Psoas muscle (tissue), 8 donors: ENCODE measurements around the gene RBM5. TPM values are rescaled to one million over a fixed set of nuclear protein-coding genes. Genes with fewer than 3 reads are reported as not detected.
A peak's percentile ranks its signal among the peaks of the same experiment; 100 is the strongest.

Source experiments
- ATAC-seq, 4 donors: fragments of 200-7000 bp; cut with Tn5 transposase; one replicate each; pipeline ENCODE4 v1.9.1; 2020; ENCODE audit warnings: moderate library complexity in 3 of 4, mild to moderate bottlenecking in 2 of 4
- DNase-seq, 2 donors: peaks; one replicate each; pipeline ENCODE4 v3.0.0-alpha.2; 2020
- H3K27ac ChIP-seq: fragments of 200-600 bp; one replicate; pipeline ENCODE4 v1.8.0; 2022
- H3K27me3 ChIP-seq, 3 donors: fragments of 200-600 bp in 1 of 3; one replicate each; pipeline versions ENCODE4 v1.6.1 to v1.8.0; 2013 to 2022; ENCODE audit warnings: low read length in 2 of 3, mild to moderate bottlenecking in 2 of 3, moderate library complexity in 1 of 3; ENCODE audit not compliant: insufficient read depth in 3 of 3
- H3K36me3 ChIP-seq, 2 donors: fragments of 200-600 bp in 1 of 2; one replicate each; pipeline versions ENCODE4 v1.6.1 to v1.8.0; 2013 to 2022; ENCODE audit warnings: low read depth in 1 of 2, mild to moderate bottlenecking in 1 of 2, moderate library complexity in 1 of 2; ENCODE audit not compliant: insufficient read depth in 1 of 2
- H3K4me1 ChIP-seq: fragments of 200-600 bp; one replicate; pipeline ENCODE4 v1.8.0; 2022
- H3K4me3 ChIP-seq: fragments of 200-600 bp; one replicate; pipeline ENCODE4 v1.8.0; 2022; ENCODE audit warnings: mild to moderate bottlenecking
- H3K9me3 ChIP-seq: fragments of 200-600 bp; one replicate; pipeline ENCODE4 v1.8.0; 2022
- WGBS, 3 donors: extraction: QIAGEN DNeasy Blood & Tissue Kit; methylation state at CpG; one replicate each; pipeline versions ENCODE4 v1.1.6 to v1.1.7; 2013; 5-methylcytosine and 5-hydroxymethylcytosine counted together
- intact Hi-C, 2 donors: fragments of 100-400 bp; cut with DNase I; formaldehyde crosslinking; loops; one replicate each; pipeline versions ENCODE4 v1.11.0 to v1.14.2; 2022
- polyA plus RNA-seq, 3 donors: library from polyadenylated mRNA; stranded (reverse); fragments of 200-250 nt; gene quantifications; one replicate each; pipeline ENCODE4 v1.2.3, GENCODE V29; 2013
- total RNA-seq, 4 donors: library from RNA; stranded (reverse); fragmentation: NEBNext Ultra II Directional in 2 of 4; extraction: Animal tissue kit (Norgen Biotek cat#: 25700) in 2 of 4; gene quantifications; one replicate each; pipeline versions ENCODE4 v1.2.1 to v1.2.4, GENCODE V29; 2021 to 2023
- TF ChIP-seq, protein P1 (sequence below): fragments of 200-600 bp; IDR thresholded peaks from one replicate; pipeline ENCODE4 v1.8.0; 2022; ENCODE audit warnings: antibody characterized with exemption
- donor health status: healthy with polysubstance abuse.
- donor health status: DM: no; HTN: no; CAD: no; lungs with moderate emphysema.
- donor health status: Bipolar disorder and iron deficiency.
- donor health status: healthy.
- donor health status: DM: yes; HTN: yes; CAD: no.
- donor health status: DM: no; HTN: no; CAD: no.
- donor health status: DM: no; HTN: no; CAD: no.
- donor health status: DM: yes; HTN: yes; CAD: no.

Gene RBM5
- total and polyA plus RNA-seq, 7 donors, result 30.7 to 61.4 (median 35.6) TPM

- 53 to 67% (median 62%) methylated on average over 16 of the region's 16 CpGs for WGBS, 3 donors
- ATAC-seq, result no peak
- Histone ChIP-seq H3K36me3 (no peaks in the 10 kb centered on the region), H3K27ac (no peak overlapping the region), H3K27me3 (no peaks in the 10 kb centered on the region), H3K4me3 (no peak overlapping the region), H3K4me1 (peaks cover 4% of the 10 kb centered on the region), H3K9me3 (no peaks in the 10 kb centered on the region)
- intact Hi-C loops, result no loop called here
- TF ChIP-seq, protein P1, sequence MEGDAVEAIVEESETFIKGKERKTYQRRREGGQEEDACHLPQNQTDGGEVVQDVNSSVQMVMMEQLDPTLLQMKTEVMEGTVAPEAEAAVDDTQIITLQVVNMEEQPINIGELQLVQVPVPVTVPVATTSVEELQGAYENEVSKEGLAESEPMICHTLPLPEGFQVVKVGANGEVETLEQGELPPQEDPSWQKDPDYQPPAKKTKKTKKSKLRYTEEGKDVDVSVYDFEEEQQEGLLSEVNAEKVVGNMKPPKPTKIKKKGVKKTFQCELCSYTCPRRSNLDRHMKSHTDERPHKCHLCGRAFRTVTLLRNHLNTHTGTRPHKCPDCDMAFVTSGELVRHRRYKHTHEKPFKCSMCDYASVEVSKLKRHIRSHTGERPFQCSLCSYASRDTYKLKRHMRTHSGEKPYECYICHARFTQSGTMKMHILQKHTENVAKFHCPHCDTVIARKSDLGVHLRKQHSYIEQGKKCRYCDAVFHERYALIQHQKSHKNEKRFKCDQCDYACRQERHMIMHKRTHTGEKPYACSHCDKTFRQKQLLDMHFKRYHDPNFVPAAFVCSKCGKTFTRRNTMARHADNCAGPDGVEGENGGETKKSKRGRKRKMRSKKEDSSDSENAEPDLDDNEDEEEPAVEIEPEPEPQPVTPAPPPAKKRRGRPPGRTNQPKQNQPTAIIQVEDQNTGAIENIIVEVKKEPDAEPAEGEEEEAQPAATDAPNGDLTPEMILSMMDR, result no peak
- peak in 1 of 2 donors; percentile 49 for DNase-seq
Observed at GRCh38 chr3:50126287-50127211, 37.8 kb downstream of the RBM5 start.

DNA sequence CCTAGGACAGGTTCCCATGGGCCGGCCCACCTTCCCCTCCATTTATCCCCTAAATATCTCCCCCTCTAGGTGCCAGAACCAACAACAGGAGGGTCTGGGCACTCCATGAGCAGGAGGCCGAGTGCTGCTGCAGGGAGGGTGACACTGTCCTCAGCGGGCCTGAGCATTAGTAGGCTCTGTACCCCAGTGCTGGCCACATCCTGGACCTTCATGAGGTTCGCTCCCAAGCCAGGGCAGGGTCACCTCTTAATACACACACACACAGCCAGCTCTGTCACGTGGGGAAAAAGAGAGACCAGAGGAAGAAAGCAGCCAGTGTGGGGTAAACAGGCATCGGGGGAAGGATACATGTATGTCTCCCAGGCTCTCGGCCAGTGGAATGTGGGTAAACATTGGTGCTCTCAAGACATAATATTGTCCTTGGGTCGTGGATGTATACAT lies 38.6 kb downstream of the RBM5 start:
- WGBS, 3 donors, result 81 to 89% (median 82%) methylated on average over 8 of the region's 8 CpGs
- H3K27me3 ChIP-seq, result no peaks in the 10 kb centered on the region
- ATAC-seq (no peak), DNase-seq (peak in 1 of 2 donors; percentile 4)
- TF ChIP-seq, protein P1, result no peak
- no peak overlapping the region for H3K27ac ChIP-seq
- H3K9me3 ChIP-seq, result no peaks in the 10 kb centered on the region
- no peak overlapping the region for H3K4me3 ChIP-seq
- intact Hi-C loops, result no loop called here
- no peaks in the 10 kb centered on the region for H3K36me3 ChIP-seq
- H3K4me1 ChIP-seq, result no peaks in the 10 kb centered on the region

DNA sequence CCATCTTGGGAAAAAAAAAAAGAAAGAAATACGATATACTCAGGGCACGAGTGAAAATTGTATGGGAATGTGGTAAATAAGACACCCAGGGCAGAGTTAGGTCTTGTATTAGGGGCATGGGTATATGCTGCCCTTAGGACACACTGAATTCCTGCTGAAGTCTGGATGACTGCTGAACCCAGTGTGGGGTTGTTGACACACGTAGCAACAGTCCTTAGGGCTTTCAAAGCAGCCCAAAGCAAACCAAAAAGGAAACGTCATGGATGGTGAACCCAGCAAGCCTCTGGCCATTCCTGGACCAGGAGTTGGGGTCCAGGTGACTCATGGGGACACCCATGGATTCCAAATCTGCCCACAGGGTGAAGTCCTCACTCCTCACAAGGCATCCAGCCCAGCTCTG lies 39.3 kb downstream of the RBM5 start:
- DNase-seq, result no peak
- intact Hi-C loops, result no loop called here
- Histone ChIP-seq H3K36me3 (no peaks in the 10 kb centered on the region), H3K4me3 (no peak overlapping the region), H3K9me3 (no peaks in the 10 kb centered on the region), H3K27me3 (no peaks in the 10 kb centered on the region), H3K4me1 (no peaks in the 10 kb centered on the region), H3K27ac (no peak overlapping the region)
- 72 to 89% (median 76%) methylated on average over 4 of the region's 4 CpGs for WGBS, 3 donors
- ATAC-seq, result no peak
- TF ChIP-seq, protein P1, result no peak

DNA sequence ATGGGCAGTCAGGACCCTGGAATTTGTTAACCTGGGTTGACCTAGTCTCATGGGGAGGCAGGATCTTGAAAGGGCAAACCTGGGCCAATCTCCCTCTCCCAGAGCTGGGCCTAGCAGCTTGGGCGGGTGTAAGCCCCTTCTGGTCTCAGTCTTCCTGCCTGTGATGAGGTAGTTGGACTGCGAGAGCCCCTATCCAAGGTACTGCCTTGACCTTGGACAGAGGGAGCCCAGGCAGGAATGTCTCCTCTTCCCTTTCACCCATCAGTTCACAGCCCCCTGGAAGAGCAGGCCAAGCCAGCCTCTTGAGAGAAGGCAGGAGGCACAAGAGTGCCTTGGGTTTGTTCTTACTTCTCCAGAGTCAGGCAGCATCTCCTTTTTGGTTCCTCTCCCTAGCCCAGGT lies 41.7 kb downstream of the RBM5 start:
- intact Hi-C loops, result no loop called here
- H3K9me3 ChIP-seq, result no peaks in the 10 kb centered on the region
- H3K27me3 ChIP-seq, result no peaks in the 10 kb centered on the region
- no peak for DNase-seq
- no peak for ATAC-seq
- no peaks in the 10 kb centered on the region for H3K4me1 ChIP-seq
- no peak overlapping the region for H3K27ac ChIP-seq
- TF ChIP-seq, protein P1, result no peak
- H3K4me3 ChIP-seq, result no peak overlapping the region
- 97 to 98% (median 97%) methylated on average over 2 of the region's 2 CpGs for WGBS, 3 donors
- no peaks in the 10 kb centered on the region for H3K36me3 ChIP-seq
